PC-3 (cell line): ENCODE results near the gene XPC. TPM values are rescaled to one million over a fixed set of nuclear protein-coding genes. Genes with fewer than 3 reads are reported as not detected.

Experiments used
- ATAC-seq: fragments of 200-7000 bp; cut with Tn5 transposase; 2 replicates; pipeline ENCODE4 v1.9.1; 2020; ENCODE audit warnings: mild to moderate bottlenecking, moderate library complexity
- BruUV-seq: library from RNA; stranded (reverse); fragments of 400-500 nt; replicated peaks from 2 replicates; lab custom pipeline; 2021; lab: Mats Ljungman, UMichigan
- CTCF ChIA-PET: fragments of 300-600 bp; sonication (Branson Sonifier 250); formaldehyde crosslinking; loops from one replicate; lab custom pipeline; 2022; ENCODE audit warnings: antibody characterized with exemption; lab: Charles Lee
- POLR2A ChIA-PET: fragments of 300-600 bp; sonication (Branson Sonifier 250); formaldehyde crosslinking; loops from one replicate; lab custom pipeline; 2022; ENCODE audit warnings: antibody characterized with exemption; ENCODE audit not compliant: unreplicated experiment; lab: Charles Lee
- DNase-seq: peaks from one replicate; pipeline ENCODE4 v3.0.0-alpha.2; 2015
- H2AFZ ChIP-seq: fragments of 300-600 bp; sonication (generic); 2 replicates; pipeline ENCODE4 v1.6.0; 2016; ENCODE audit warnings: antibody characterized with exemption, low read length
- H3F3A ChIP-seq: fragments of 300-600 bp; sonication (generic); one replicate; pipeline ENCODE4 v1.6.0; 2017; ENCODE audit warnings: antibody characterized with exemption, low read length, control low read depth, mild to moderate bottlenecking; ENCODE audit not compliant: unreplicated experiment
- H3K27ac ChIP-seq: fragments of 300-600 bp; sonication (generic); 2 replicates; pipeline ENCODE4 v1.5.1; 2016; ENCODE audit warnings: mild to moderate bottlenecking, low read length
- H3K27me3 ChIP-seq: fragments of 300-600 bp; sonication (generic); 2 replicates; pipeline ENCODE4 v1.6.1; 2016; ENCODE audit warnings: low read length, mixed read lengths
- H3K36me3 ChIP-seq: fragments of 300-600 bp; sonication (generic); 2 replicates; pipeline ENCODE4 v1.6.1; 2016; ENCODE audit warnings: low read depth, mixed run types, low read length, mixed read lengths
- H3K4me1 ChIP-seq: fragments of 300-600 bp; sonication (generic); 2 replicates; pipeline ENCODE4 v1.5.1; 2016; ENCODE audit warnings: low read length; ENCODE audit not compliant: insufficient read depth
- H3K4me2 ChIP-seq: fragments of 300-600 bp; sonication (generic); 2 replicates; pipeline ENCODE4 v1.6.0; 2016; ENCODE audit warnings: low read length
- H3K4me3 ChIP-seq: fragments of 300-600 bp; sonication (generic); 2 replicates; pipeline ENCODE4 v1.5.1; 2016; ENCODE audit warnings: mild to moderate bottlenecking, low read length, mixed read lengths
- H3K79me2 ChIP-seq: fragments of 300-600 bp; sonication (generic); 2 replicates; pipeline ENCODE4 v1.6.1; 2017; ENCODE audit warnings: low read length, mixed read lengths
- H3K9ac ChIP-seq: fragments of 300-600 bp; sonication (generic); 2 replicates; pipeline ENCODE4 v1.6.0; 2016; ENCODE audit warnings: mild to moderate bottlenecking, low read length
- H3K9me2 ChIP-seq: fragments of 300-600 bp; sonication (generic); replicated peaks from 2 replicates; pipeline ENCODE4 v1.6.1; 2016; ENCODE audit warnings: mixed run types, low read length, mixed read lengths
- H3K9me3 ChIP-seq: fragments of 300-600 bp; sonication (generic); 2 replicates; pipeline ENCODE4 v1.6.1; 2016; ENCODE audit warnings: low read length, mixed read lengths
- H4K20me1 ChIP-seq: fragments of 300-600 bp; sonication (generic); 2 replicates; pipeline ENCODE4 v1.6.1; 2016; ENCODE audit warnings: low read length, mixed read lengths
- EZH2 ChIP-seq: fragments of 300-600 bp; sonication (generic); IDR thresholded peaks from one replicate; pipeline ENCODE4 v1.6.1; 2017; ENCODE audit warnings: antibody characterized with exemption, mild to moderate bottlenecking, low read length; ENCODE audit not compliant: unreplicated experiment
- EZH2phosphoT487 ChIP-seq: fragments of 300-600 bp; sonication (generic); IDR thresholded peaks from 2 replicates; pipeline ENCODE4 v1.6.1; 2018; ENCODE audit warnings: mild to moderate bottlenecking, antibody characterized with exemption, low read length, borderline replicate concordance
- intact Hi-C: fragments of 100-400 bp; cut with micrococcal nuclease; formaldehyde crosslinking; loops from 2 replicates; pipeline ENCODE4 v1.9.0; 2023
- total RNA-seq: library from RNA; depleted of rRNA; stranded (reverse); fragments of >200 nt; gene quantifications from 2 replicates; pipeline ENCODE4 v1.2.3, GENCODE V29; 2014
- TF ChIP-seq, protein P1 (sequence below): fragments of 300-600 bp; sonication (generic); conservative IDR thresholded peaks from 2 replicates; pipeline ENCODE4 v1.5.1; 2017; ENCODE audit warnings: antibody characterized with exemption, low read depth, mild to moderate bottlenecking, low read length

Gene XPC
- total RNA-seq, 1 experiment from 2014 or later, result 24.3 TPM

DNA sequence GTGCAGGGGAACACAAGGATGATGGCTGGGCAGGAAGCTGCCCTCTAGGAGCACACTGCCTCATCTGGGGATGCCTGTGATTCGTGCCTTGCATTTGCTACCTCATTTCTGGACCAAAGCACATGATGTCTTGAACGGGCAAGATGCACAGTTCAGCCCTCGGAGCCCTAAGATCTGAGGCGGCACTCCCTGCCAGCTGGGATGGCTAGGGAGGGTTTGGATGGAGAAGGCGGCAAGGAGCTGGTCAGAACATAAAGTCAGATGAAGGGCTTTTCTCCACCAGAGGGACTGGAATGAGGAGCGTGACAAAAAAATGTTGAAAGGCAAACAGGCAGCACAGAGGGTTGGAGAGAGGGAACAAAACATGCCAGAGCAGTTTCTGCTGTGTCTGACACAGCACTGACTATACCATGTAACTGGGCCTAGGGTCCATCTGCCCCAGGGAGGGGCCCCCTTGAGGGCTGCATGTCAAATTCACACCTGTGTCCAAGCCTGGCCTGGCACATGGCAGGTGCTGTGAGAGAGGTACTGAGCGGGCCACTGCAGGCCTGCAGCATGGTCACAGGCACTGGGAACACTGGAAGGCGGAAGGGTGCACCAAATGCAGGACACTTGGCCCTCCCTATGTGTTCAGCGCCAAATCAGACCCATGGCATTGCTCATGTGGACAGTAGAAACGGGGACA, 31.9 kb downstream of the XPC start:
- H3K27me3 ChIP-seq, result no peaks in the 10 kb centered on the region
- ChIA-PET CTCF (interaction anchor here (0.5 to 0.7 kb wide), 2 partner anchors 25 to 324 kb away, joined by 3 to 6 read pairs; no protein-coding TSS in a partner anchor), POLR2A (interaction anchor here (2.4 kb wide), 1 partner anchor 21 kb away, joined by 13 read pairs; the partner anchor contains the start of genes CHCHD4 and TMEM43)
- no peaks in the 10 kb centered on the region for H3K9me3 ChIP-seq
- no peaks in the 10 kb centered on the region for H4K20me1 ChIP-seq
- H3K79me2 ChIP-seq, result no peaks in the 10 kb centered on the region
- H3K27ac ChIP-seq, result no peak overlapping the region
- H3K4me3 ChIP-seq, result no peak overlapping the region
- no peak overlapping the region for H2AFZ ChIP-seq
- ATAC-seq, result no peak
- no TSS peak for BruUV-seq
- peaks cover 8% of the 10 kb centered on the region for H3F3A ChIP-seq
- no peak overlapping the region for H3K9ac ChIP-seq
- H3K4me1 ChIP-seq, result peaks cover 32% of the 10 kb centered on the region
- DNase-seq, result no peak
- TF ChIP-seq, protein P1, sequence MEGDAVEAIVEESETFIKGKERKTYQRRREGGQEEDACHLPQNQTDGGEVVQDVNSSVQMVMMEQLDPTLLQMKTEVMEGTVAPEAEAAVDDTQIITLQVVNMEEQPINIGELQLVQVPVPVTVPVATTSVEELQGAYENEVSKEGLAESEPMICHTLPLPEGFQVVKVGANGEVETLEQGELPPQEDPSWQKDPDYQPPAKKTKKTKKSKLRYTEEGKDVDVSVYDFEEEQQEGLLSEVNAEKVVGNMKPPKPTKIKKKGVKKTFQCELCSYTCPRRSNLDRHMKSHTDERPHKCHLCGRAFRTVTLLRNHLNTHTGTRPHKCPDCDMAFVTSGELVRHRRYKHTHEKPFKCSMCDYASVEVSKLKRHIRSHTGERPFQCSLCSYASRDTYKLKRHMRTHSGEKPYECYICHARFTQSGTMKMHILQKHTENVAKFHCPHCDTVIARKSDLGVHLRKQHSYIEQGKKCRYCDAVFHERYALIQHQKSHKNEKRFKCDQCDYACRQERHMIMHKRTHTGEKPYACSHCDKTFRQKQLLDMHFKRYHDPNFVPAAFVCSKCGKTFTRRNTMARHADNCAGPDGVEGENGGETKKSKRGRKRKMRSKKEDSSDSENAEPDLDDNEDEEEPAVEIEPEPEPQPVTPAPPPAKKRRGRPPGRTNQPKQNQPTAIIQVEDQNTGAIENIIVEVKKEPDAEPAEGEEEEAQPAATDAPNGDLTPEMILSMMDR, result no peak
- H3K4me2 ChIP-seq, result no peak overlapping the region
- no peaks in the 10 kb centered on the region for H3K9me2 ChIP-seq
- H3K36me3 ChIP-seq, result peaks cover 2% of the 10 kb centered on the region; the same call in 1 of the 2 replicates
- intact Hi-C loops, result no loop called here

DNA sequence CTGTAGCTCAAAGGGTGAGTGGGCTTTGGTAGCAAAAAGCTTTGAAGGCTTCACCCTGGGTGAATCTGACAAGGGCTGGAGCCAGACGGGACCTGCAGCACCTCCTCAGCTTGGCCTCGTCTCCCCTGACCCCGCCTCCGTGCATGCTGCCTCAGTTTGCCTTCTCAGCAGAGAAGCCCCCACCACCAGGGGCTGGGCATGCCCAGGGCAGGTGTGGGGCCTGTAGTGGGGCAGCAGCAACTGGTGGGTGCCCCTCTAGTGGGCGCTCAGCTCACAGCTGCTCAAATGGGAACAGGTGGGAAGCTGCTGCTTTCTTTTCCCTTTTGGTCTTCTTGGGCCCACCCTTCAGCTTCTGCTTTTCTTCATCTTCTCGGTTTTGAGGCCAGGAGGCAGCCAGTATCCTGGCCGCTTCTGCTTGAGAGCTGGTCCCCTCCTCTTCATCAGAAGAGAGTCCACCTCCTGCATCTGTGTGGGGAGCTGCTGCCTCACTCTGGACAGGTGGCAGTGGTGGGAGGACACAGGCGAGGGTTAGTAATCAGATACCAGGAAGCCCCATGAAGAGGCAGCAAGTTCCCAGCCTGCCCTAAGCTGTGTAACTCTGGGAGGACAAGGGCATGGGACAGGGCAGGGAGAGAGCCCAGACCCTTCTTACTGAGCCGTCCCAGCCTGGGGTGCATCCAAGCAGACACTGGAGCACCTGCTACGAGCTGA, 32.6 kb downstream of the XPC start:
- H3K79me2 ChIP-seq, result no peaks in the 10 kb centered on the region
- DNase-seq (no peak), ATAC-seq (no peak)
- no TSS peak for BruUV-seq
- TF ChIP-seq, protein P1, result no peak
- TF ChIP-seq EZH2phosphoT487, result no peak
- no peak for TF ChIP-seq EZH2
- H3K4me1 ChIP-seq, result peaks cover 32% of the 10 kb centered on the region
- no peak overlapping the region for H2AFZ ChIP-seq
- no peaks in the 10 kb centered on the region for H3K9me3 ChIP-seq
- no peaks in the 10 kb centered on the region for H3K9me2 ChIP-seq
- CTCF ChIA-PET, result interaction anchor here (0.5 to 1.0 kb wide), 4 partner anchors 25 to 325 kb away, joined by 3 to 6 read pairs (median 3); no protein-coding TSS in a partner anchor
- no peak overlapping the region for H3K4me3 ChIP-seq
- POLR2A ChIA-PET, result interaction anchor here (0.6 to 2.4 kb wide), 2 partner anchors 21 to 27 kb away, joined by 4 to 13 read pairs; partner anchors contain the start of genes CHCHD4 and TMEM43
- H3K4me2 ChIP-seq, result peak overlapping the region; percentile 70
- peaks cover 8% of the 10 kb centered on the region for H3F3A ChIP-seq
- H3K27ac ChIP-seq, result peak overlapping the region; percentile 94
- intact Hi-C loops, result loop anchor here (2.0 kb wide), 1 partner anchor 33 kb away; the partner anchor contains the start of genes LSM3 and XPC
- no peaks in the 10 kb centered on the region for H4K20me1 ChIP-seq
- H3K9ac ChIP-seq, result no peak overlapping the region
- H3K27me3 ChIP-seq, result no peaks in the 10 kb centered on the region
- peaks cover 2% of the 10 kb centered on the region; the same call in 1 of the 2 replicates for H3K36me3 ChIP-seq
